Amygdala (tissue), 56 donors: Measurements from ENCODE around the gene TH.

ENCODE experiments used
- DNase-seq, 56 donors: peaks; one replicate each; lab custom pipeline; 2025; lab: John Stamatoyannopoulos, UW

The TH gene

DNA sequence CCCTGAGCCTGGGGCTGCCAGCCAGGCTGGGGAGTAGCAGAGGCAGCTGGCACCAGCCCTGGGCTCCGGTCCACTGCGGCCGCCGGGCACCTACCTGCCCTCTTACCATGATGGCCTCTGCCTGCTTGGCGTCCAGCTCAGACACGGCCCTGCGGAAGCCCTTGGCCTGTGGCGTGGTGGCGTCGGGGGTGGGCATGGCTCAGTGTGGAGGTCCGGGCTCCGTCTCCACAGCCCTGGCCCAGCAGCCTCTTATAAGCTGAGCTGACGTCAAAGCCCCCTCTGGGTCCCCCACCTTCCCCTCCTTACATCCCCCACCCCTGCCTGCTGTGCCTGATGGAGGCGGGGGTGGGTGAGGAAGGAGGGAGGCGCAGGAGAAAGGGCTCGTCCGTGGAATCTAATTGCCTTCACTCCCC, at the start of gene TH:
Gene TH, minus strand, starts transcription at position 225 of the 413 bp plus-strand sequence. Its CDS starts 29 bp downstream, at position 196.
- no peak for DNase-seq

DNA sequence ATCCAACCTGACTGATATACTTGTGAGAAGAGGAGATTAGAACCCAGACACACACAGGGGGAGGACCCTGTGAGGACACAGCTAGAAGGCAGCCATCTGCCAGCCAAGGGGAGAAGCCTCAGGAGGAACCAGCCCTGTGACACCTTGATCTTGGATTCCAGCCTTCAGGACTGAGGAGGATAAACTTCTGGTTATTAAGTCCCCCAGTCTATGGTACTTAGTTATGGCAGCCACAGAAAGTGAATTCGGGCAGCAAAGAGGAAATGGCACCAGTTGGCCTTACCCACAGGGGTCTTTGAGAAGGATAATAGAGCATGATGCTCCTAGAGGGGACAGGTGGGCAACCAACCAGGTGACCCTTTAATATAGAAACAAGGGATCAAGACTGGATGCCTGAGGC, 49.4 kb upstream of the TH start:
- no peak for DNase-seq

- no peak for DNase-seq
Measured at GRCh38 chr11:2220173-2220771, 48.7 kb upstream of the TH start.

DNA sequence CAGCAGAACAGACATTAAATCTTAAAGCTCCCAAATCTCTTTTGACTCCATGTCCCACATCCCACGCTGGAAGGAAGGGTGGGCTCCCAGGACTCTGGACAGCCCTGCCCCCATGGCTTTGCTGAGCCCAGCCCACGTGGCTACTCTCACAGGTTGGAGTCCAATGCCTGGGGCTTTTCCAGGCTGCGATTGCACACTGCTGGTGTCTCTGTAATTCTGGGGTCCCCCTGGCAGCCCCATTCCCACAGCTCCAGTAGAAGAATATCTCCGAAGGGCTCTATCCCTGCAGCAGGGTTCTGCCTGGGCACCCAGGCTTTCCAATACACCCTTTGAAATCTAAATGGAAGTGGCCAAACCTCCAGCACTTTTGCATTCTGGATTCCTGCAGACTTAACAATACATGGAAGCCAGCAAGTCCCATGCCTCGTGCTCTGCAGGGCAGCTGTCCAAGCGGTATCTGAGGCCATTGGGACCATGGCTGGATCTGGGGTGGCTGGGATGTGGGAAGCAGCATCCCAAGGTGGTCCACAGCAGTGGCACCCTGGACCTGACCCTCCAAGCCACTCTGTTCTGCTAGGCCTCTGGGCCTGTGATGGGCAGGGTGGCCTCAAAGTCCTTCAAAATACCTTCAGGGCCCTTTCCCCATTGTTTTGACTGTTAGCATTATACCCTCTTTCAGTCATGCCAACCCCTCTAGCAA, 47.9 kb upstream of the TH start:
- no peak for DNase-seq

GRCh38 chr11:2218031-2218633, 46.5 kb upstream of the TH start:
- DNase-seq: no peak

DNA sequence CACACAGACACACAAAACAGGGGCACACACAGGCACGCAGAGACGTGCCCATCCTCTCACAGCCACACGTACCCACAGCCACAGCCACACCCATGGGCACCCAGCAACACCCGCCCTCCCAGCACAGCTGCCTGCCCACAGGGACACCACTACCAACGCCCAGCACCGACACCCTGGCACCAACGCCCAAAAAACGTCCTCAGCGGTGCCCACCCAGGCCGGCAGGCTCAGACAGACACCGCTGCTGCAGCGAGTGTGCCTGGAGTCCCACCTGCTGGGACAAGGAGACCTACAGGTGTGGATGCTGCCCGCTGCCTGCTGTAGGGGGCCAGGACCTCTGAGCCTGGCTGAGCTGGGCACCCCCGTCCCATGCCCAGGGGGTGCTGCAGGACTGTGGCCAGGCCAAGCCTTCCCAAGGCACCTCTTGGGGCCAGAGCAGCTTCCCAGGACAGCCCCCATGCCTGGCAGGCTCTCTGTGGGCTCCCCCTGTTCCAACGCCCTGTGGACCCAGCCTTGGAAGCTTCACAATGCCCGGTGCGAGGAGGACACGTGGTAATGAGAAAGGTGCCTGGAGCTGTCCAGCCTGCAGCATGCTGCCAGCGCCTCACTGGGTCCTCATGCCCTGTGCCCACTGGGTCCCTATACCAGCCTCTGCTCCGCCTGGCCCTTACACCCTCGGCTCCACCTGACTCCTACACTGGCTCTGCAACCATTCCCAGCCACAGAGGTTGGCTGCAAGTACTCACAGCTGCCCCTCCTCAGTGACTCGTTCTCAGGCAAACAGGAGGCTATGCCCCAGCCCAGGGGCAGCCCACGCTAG, 45.8 kb upstream of the TH start:
- no peak for DNase-seq

DNA sequence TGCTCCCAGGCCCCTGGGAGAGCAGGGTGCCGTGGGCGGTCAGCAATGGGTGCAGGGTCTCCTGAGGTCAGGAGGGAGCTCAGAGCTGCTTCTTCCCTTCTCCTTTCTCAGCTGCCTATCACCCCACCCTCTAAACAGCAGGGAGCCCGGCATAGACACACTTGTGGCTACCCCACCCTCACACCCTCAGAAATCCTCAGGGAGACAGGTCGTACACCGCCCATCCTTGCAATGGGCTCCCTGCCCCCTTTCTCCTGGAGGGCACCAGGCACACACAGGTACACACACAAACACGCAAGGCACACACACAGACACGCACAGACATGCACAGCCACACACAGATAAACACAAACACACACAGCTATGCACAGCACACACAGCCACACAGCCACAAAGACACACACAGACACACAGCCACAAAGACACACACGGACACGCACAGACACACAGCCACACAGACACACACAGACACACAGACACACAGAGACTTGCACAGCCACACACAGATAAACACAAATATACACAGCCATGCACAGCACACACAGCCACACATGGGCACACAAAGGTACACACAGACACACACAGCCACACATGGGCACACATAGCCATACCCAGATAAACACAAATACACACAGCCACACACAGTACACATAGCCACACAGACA, 44.9 kb upstream of the TH start:
- no peak for DNase-seq

DNA sequence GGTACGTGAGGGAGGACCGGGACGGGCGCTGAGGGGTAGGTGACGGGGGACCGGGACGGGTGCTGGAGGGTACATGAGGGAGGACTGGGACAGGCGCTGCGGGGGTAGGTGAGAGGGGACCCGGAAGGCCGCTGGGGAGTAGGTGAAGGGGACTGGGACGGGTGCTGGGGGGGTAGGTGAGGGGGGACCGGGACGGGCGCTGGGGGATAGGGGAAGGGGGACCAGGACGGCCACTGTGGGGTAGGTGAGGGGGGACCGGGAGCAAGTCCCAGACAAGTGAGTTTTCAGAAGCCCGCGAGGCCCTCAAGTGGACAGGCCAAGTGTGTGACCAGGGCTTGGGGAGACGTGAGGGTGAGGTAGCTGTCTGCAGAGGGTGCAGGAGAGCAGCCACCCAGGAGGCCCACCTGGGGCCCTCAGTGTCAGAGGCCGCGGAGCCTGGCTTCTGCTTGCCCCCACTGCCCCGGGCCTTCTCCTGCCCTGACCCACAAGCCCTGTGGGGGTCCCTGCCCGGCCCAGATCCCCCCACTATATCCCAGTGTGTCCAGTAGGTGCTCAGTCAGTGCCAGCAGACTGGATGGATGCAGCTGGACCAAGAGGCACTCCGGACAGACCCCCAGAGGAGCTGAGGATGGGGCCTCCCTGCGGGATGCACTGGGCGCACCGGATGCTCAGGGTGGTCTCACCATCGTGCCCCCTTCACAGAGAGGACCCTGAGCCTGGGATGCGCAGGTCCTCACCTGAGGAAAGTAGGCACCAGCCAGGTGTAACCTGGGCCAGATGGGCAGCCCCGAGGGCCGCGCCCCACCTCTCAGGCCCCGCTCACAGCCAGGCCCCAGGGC, 44.2 kb upstream of the TH start:
- DNase-seq: no peak

DNA sequence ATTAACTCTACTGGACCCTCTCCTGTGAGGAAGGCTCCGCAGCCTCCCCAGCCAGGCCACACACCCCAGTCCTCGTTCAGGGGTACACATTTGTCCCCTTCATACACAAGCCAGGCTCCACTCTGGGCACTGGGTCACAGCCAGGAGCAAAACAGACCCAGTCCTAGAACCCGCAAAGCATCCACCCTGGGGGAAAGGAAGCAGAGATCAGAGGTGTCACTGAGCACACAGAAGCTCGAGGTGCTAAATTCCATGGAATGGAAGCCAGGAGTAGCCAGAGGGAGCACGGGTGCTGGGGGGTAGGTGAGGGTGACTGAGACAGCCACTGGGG, 43.6 kb upstream of the TH start:
- DNase-seq: no peak

GRCh38 chr11:2214527-2215229, 43.1 kb upstream of the TH start:
- no peak for DNase-seq

DNA sequence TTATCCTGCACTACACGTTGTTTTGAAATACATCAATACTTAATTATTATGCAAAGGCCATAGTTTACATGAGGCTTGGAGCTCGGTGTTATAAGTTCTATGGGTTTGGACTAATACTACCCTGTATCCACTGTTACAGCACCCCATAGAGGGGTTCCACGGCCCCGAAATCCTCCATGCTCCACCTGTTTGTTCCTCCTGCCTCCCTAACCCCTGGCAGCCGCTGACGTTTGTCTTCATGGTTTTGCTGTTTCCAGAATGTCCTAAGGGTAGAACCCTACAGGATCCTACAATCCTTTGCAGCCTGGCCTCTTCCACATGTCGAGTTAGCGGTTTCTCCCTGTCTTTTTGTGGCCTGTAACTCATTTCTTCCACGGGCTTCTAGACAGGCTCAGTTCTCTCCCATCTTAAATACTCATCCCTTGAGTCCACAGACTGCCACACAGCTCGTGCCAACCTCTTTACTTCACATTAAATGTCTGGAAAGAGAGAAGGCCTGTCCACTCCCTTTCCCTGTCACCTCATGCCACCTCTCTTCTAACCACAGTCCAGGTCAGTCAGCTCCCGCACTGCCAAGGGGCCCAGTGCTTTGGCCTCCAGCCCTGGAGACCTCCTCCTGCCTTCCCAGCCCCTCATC, 42.4 kb upstream of the TH start:
- no peak for DNase-seq

GRCh38 chr11:2213384-2213842, 41.8 kb upstream of the TH start:
- peak in 1 of 56 donors; percentile 16 for DNase-seq

DNA sequence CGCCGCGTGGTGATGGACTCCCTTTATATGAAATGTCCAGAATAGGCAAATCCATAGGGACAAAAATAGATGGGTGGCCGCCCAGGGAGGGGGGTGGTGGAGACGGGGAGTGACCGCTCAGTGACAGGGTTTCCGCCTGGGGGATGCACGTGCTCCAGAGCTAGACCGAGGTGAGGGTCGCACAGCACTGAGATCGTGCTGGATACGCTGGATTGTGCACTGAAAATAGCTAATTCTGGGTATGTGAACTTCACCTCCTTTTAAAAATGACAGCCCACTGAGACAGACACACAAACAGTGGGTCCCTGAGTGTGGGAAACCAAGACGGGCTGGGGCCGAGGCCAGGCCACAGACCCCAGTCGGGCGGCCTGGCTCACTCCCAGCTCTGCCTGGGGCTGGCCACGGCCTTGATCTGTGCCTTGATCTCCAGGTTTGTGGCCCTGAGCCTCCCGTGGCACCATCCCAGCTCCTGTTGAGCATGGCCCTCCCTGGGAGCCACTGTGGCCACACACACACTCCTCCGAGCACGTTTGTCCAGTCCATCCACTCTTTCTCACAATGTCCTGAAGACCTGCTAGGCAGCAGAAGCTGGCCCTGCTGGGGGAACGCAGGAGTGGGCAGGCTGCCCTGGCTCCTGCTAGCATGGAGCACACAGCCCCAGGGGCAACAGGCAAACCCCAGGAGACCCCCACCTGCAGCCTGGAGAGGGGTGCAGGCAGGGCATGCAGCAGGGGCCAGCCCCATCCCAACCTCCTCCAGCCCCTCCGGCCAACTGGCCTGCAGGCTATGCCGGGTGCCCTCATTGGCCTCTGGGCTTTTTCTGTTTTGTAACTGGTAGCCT, 41.0 kb upstream of the TH start:
- DNase-seq: no peak

DNA sequence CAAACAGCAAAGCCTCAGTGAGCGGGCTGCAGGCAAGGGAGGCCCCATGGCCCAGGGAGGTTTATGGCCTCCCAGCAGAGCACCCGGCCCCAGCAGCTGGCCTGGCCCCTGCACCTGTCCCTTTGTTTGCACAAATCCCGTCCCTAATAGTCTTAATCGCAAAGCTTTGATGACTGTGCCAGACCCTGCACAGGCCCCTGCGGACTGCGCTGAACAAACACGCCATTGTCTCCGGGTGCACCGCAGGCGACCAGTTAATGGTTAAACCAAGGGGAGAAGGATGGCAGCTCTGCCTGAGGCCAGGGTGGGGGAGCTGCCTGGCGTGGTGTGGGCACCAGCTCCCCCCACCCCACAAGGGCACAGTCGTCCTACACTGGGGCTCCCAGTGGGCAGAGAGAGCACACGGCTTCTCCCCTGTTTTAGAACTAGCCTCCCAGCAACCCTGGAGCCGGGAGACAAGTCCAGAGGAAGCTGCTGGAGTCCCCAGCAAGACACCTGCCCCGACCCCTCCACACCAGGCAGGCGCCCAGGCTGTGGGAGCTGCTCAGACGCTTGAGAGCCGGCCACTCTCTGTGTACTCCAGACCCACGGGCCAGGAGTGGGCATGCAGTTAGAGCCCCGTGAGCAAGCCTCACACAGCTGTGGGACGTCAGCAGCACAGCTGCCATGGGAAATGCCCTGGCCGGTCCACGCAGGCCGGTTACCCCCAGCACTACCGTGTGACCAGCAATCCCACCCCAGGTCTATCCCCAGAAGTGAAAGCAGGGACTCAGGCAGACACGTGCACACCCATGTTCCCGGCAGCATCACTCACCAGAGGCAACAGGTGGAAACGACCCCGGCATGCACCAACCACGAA, 39.7 kb upstream of the TH start:
- no peak for DNase-seq

GRCh38 chr11:2210366-2211112, 38.9 kb upstream of the TH start:
- no peak for DNase-seq

DNA sequence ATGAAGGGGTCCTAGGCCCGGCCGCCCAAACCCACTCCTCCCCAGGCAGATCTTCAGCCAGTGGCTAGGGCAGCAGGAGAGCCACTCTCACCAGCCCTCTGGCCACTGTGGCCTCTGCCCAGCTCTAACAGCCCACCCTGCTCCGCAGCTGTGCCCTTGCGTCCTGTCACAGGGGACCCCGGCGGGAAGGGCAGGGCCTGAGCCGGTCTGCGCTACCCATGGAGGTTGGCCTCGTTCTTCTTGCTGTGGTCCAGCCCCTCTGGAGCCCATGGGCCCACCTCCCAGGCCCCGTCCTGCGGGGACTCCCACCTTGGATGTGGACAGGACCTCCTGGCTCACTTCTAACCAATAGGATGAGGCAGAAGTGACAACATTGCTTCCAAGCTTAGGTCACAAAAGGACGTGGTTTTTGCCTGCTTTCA, 38.3 kb upstream of the TH start:
- DNase-seq: no peak
